CD4-positive, alpha-beta memory T cell (primary cell): ENCODE results near the gene PCED1A. TPM values are rescaled to one million over a fixed set of nuclear protein-coding genes. Genes with fewer than 3 reads are reported as not detected.
"Not testable (repeated sequence)": the region's sequence is repeated elsewhere in the genome, so short reads cannot be mapped to it uniquely, and the experiment has no call there.

Experiments
- CTCF ChIA-PET: fragments of 350-600 bp; sonication (Branson Sonifier 250); formaldehyde crosslinking; loops from one replicate; lab custom pipeline; 2021; ENCODE audit warnings: inconsistent platforms; ENCODE audit not compliant: partially characterized antibody; lab: Charles Lee
- POLR2A ChIA-PET: fragments of 350-600 bp; sonication (Branson Sonifier 250); formaldehyde crosslinking; loops from one replicate; lab custom pipeline; 2021; ENCODE audit not compliant: partially characterized antibody; lab: Charles Lee
- DNase-seq, 5 donors: peaks; one replicate each; pipeline versions ENCODE4 v3.0.0 to v3.0.0-alpha.2; 2020 to 2022; ENCODE audit warnings: mixed read lengths in 1 of 5
- H3K27ac ChIP-seq: one replicate; pipeline ENCODE4 v1.7.0; 2013; ENCODE audit warnings: low read depth, low read length
- H3K27me3 ChIP-seq: 2 replicates; pipeline ENCODE4 v1.7.0; 2013; ENCODE audit warnings: mild to moderate bottlenecking, low read length, moderate library complexity; ENCODE audit not compliant: insufficient read depth
- H3K36me3 ChIP-seq: 2 replicates; pipeline ENCODE4 v1.7.0; 2013; ENCODE audit warnings: mild to moderate bottlenecking, low read length, moderate library complexity; ENCODE audit not compliant: insufficient read depth
- H3K4me1 ChIP-seq: 2 replicates; pipeline ENCODE4 v1.7.0; 2013; ENCODE audit warnings: mild to moderate bottlenecking, low read length, moderate library complexity; ENCODE audit not compliant: insufficient read depth
- H3K4me3 ChIP-seq, 2 donors: one replicate each; pipeline ENCODE4 v1.7.0; 2013; ENCODE audit warnings: low read length in 2 of 2, mild to moderate bottlenecking in 1 of 2
- H3K9me3 ChIP-seq, 2 donors: one replicate each; pipeline ENCODE4 v1.7.0; 2013; ENCODE audit warnings: low read length in 2 of 2, control low read depth in 1 of 2; ENCODE audit not compliant: control insufficient read depth in 1 of 2
- H3K27ac Mint-ChIP-seq, 7 donors: one replicate each; pipeline ENCODE4 v1.8.0; 2020 to 2021; ENCODE audit warnings: mixed read lengths in 7 of 7, mild to moderate bottlenecking in 6 of 7, inconsistent platforms in 3 of 7, moderate library complexity in 3 of 7
- H3K27me3 Mint-ChIP-seq, 2 donors: one replicate each; pipeline ENCODE4 v1.8.0; 2020 to 2021; ENCODE audit warnings: mixed read lengths in 2 of 2
- H3K36me3 Mint-ChIP-seq, 2 donors: one replicate each; pipeline ENCODE4 v1.8.0; 2020 to 2021; ENCODE audit warnings: mixed read lengths in 2 of 2, inconsistent platforms in 1 of 2, mild to moderate bottlenecking in 1 of 2
- H3K4me1 Mint-ChIP-seq, 4 donors: one replicate each; pipeline ENCODE4 v1.8.0; 2020 to 2021; ENCODE audit warnings: mixed read lengths in 4 of 4, mild to moderate bottlenecking in 1 of 4
- H3K4me3 Mint-ChIP-seq, 8 donors: one replicate each; pipeline ENCODE4 v1.8.0; 2020 to 2021; ENCODE audit warnings: mixed read lengths in 8 of 8, mild to moderate bottlenecking in 7 of 8, moderate library complexity in 6 of 8, inconsistent platforms in 3 of 8
- H3K9me3 Mint-ChIP-seq, 8 donors: one replicate each; pipeline ENCODE4 v1.8.0; 2020 to 2021; ENCODE audit warnings: mixed read lengths in 8 of 8, mild to moderate bottlenecking in 5 of 8, inconsistent platforms in 3 of 8, moderate library complexity in 1 of 8
- intact Hi-C: fragments of 100-400 bp; cut with micrococcal nuclease; formaldehyde crosslinking; loops from one replicate; pipeline ENCODE4 v1.15.1; 2023
- polyA plus RNA-seq, 2 donors: library from polyadenylated mRNA; unstranded; fragments of 300-500 nt; fragmentation: Illumina TruSeq; gene quantifications; one replicate each; pipeline ENCODE4 v1.2.3, GENCODE V29; 2021
- total RNA-seq, 2 experiments: library from RNA; stranded (reverse); gene quantifications; one replicate each; pipeline ENCODE4 v1.2.3, GENCODE V29; 2021

The PCED1A gene
- total and polyA plus RNA-seq, 4 experiments from 2014 or later = 17.9 to 83.1 (median 50.5) TPM

- peaks cover 0 to 4% of the 10 kb centered on the region in 2 donors for H3K9me3 ChIP-seq
- H3K27ac ChIP-seq = no peak overlapping the region
- no peak overlapping the region for H3K4me3 Mint-ChIP-seq
- peaks cover 15 to 30% of the 10 kb centered on the region in 2 donors for H3K27me3 Mint-ChIP-seq
- H3K36me3 ChIP-seq = no peaks in the 10 kb centered on the region
- H3K27ac Mint-ChIP-seq = no peak overlapping the region
- intact Hi-C loops = no loop called here
- ChIA-PET CTCF (no interaction called here), POLR2A (no interaction called here)
- H3K4me1 Mint-ChIP-seq = peaks cover 0 to 8% (median 5%) of the 10 kb centered on the region in 4 donors
- no peak overlapping the region for H3K4me3 ChIP-seq
- DNase-seq = no peak
- H3K9me3 Mint-ChIP-seq = peaks cover 0 to 17% (median 9%) of the 10 kb centered on the region in 8 donors
- peaks cover 2% of the 10 kb centered on the region for H3K27me3 ChIP-seq
- peaks cover 0 to 3% of the 10 kb centered on the region in 2 donors for H3K36me3 Mint-ChIP-seq
- H3K4me1 ChIP-seq = no peaks in the 10 kb centered on the region
Measured at GRCh38 chr20:2815242-2815900, 25.1 kb downstream of the PCED1A start.

- no peaks in the 10 kb centered on the region for H3K4me1 ChIP-seq
- DNase-seq = no peak
- peaks cover 0 to 4% of the 10 kb centered on the region in 2 donors for H3K9me3 ChIP-seq
- H3K36me3 Mint-ChIP-seq = peaks cover 0 to 3% of the 10 kb centered on the region in 2 donors
- POLR2A ChIA-PET = no interaction called here
- H3K4me3 Mint-ChIP-seq = no peak within 1 kb of the TSS
- no peak within 1 kb of the TSS for H3K27ac ChIP-seq
- H3K36me3 ChIP-seq = no peaks in the 10 kb centered on the region
- intact Hi-C loops = no loop called here
- peaks cover 0 to under 1% (median under 1%) of the 10 kb centered on the region in 4 donors for H3K4me1 Mint-ChIP-seq
- H3K27me3 Mint-ChIP-seq = peaks cover 12 to 26% of the 10 kb centered on the region in 2 donors
- CTCF ChIA-PET = no interaction called here
- peak within 1 kb of the TSS in 1 of 7 donors; percentile 70 for H3K27ac Mint-ChIP-seq
- H3K4me3 ChIP-seq = no peak within 1 kb of the TSS
- H3K27me3 ChIP-seq = no peaks in the 10 kb centered on the region
- peaks cover 0 to 17% (median 9%) of the 10 kb centered on the region in 8 donors for H3K9me3 Mint-ChIP-seq
Measured at GRCh38 chr20:2814587-2815051, 25.8 kb downstream of the PCED1A start, which contains the start of gene C20orf141. C20orf141 (plus strand) TSS chr20:2814987; CDS start chr20:2815185, 198 bp downstream.

- Histone ChIP-seq H3K27me3 (no peaks in the 10 kb centered on the region), H3K27ac (no peak overlapping the region), H3K4me3 (no peak overlapping the region), H3K9me3 (peaks cover 0 to 4% of the 10 kb centered on the region in 2 donors), H3K4me1 (no peaks in the 10 kb centered on the region), H3K36me3 (no peaks in the 10 kb centered on the region)
- ChIA-PET CTCF (no interaction called here), POLR2A (no interaction called here)
- Mint-ChIP-seq H3K27ac (no peak overlapping the region), H3K36me3 (peaks cover 0 to 3% of the 10 kb centered on the region in 2 donors), H3K9me3 (peaks cover 0 to 17% (median 9%) of the 10 kb centered on the region in 8 donors), H3K4me3 (no peak overlapping the region), H3K27me3 (peaks cover 13 to 26% of the 10 kb centered on the region in 2 donors), H3K4me1 (peaks cover 0 to under 1% (median under 1%) of the 10 kb centered on the region in 4 donors)
- DNase-seq = no peak
- intact Hi-C loops = no loop called here
Measured at GRCh38 chr20:2814076-2814475, 26.4 kb downstream of the PCED1A start.

DNA sequence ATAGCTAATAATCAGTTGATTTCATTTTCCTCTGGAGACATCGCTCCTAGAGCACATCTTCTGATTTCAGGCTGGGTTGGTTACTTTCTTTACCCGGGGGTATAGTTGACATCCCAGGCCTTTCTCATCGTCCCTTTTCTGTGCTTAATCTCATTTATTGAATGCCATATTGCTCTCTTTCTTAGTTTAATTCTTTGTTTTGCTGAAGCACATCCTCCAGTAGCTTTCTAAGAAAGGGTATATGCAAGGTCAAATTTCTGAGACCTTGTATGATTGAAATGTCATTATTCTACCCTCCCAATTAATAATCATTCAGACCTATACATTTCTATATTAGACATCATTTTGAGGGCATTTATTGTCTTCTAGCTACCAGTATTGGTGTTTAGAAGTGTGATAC is 28.3 kb downstream of the PCED1A start:
- peaks cover 0 to 3% of the 10 kb centered on the region in 2 donors for H3K36me3 Mint-ChIP-seq

DNA sequence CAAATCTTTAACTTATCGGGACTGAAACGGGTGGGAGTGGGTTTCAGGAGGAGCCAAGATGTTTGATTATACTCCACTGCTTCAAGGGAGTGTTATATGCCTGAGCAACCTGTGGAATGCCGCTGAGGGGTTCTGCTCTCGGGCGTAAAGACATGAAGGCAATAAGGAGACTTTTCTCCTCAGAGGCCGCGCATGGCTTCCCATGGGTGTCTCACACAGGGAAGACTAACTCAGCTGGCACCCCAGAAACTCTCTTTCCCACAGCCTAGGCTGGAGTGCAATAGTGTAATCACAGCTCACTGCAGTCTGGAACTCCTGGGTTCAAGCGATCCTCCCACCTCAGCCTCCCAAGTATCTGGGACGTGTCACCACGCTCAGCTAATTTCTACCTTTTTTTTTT is 30.8 kb downstream of the PCED1A start:
- Mint-ChIP-seq H3K9me3 (peaks cover 0 to 17% (median 9%) of the 10 kb centered on the region in 8 donors), H3K36me3 (peaks cover 0 to 3% of the 10 kb centered on the region in 2 donors), H3K4me3 (no peak overlapping the region), H3K27me3 (peaks cover 26 to 44% of the 10 kb centered on the region in 2 donors), H3K27ac (no peak overlapping the region), H3K4me1 (peaks cover 0 to 4% (median under 1%) of the 10 kb centered on the region in 4 donors)
- Histone ChIP-seq H3K27me3 (no peaks in the 10 kb centered on the region), H3K9me3 (peaks cover 0 to 4% of the 10 kb centered on the region in 2 donors), H3K36me3 (no peaks in the 10 kb centered on the region), H3K4me1 (no peaks in the 10 kb centered on the region), H3K4me3 (no peak overlapping the region), H3K27ac (no peak overlapping the region)
- intact Hi-C loops = no loop called here
- POLR2A ChIA-PET = no interaction called here
- DNase-seq = no peak
- CTCF ChIA-PET = no interaction called here

More for the DNA sequence above, 28.3 kb downstream of the PCED1A start:
- no peaks in the 10 kb centered on the region for H3K27me3 ChIP-seq
- Mint-ChIP-seq H3K4me3 (no peak overlapping the region), H3K27ac (no peak overlapping the region), H3K9me3 (peaks cover 0 to 17% (median 9%) of the 10 kb centered on the region in 8 donors), H3K27me3 (peaks cover 19 to 31% of the 10 kb centered on the region in 2 donors), H3K4me1 (peaks cover 0 to 4% (median under 1%) of the 10 kb centered on the region in 4 donors)
- POLR2A ChIA-PET = no interaction called here
- H3K36me3 ChIP-seq = no peaks in the 10 kb centered on the region
- H3K9me3 ChIP-seq = peaks cover 0 to 4% of the 10 kb centered on the region in 2 donors
- no peak overlapping the region for H3K4me3 ChIP-seq
- no peaks in the 10 kb centered on the region for H3K4me1 ChIP-seq
- CTCF ChIA-PET = no interaction called here
- H3K27ac ChIP-seq = no peak overlapping the region
- DNase-seq = no peak
- intact Hi-C loops = no loop called here

- H3K27me3 ChIP-seq, H3K4me3 ChIP-seq, H3K27ac Mint-ChIP-seq, H3K27ac ChIP-seq, H3K9me3 ChIP-seq, CTCF ChIA-PET, H3K4me1 Mint-ChIP-seq, intact Hi-C loops, H3K36me3 Mint-ChIP-seq, H3K36me3 ChIP-seq, DNase-seq, H3K4me3 Mint-ChIP-seq, H3K4me1 ChIP-seq: not testable (repeated sequence)
- Mint-ChIP-seq H3K9me3 (peaks cover 0 to 17% (median 8%) of the 10 kb centered on the region in 8 donors), H3K27me3 (peaks cover 35 to 48% of the 10 kb centered on the region in 2 donors)
- POLR2A ChIA-PET = interaction anchor here (0.6 kb wide), 1 partner anchor 14 kb away, joined by 3 read pairs; no protein-coding TSS in a partner anchor
Measured at GRCh38 chr20:2807929-2808328, 32.5 kb downstream of the PCED1A start.

DNA sequence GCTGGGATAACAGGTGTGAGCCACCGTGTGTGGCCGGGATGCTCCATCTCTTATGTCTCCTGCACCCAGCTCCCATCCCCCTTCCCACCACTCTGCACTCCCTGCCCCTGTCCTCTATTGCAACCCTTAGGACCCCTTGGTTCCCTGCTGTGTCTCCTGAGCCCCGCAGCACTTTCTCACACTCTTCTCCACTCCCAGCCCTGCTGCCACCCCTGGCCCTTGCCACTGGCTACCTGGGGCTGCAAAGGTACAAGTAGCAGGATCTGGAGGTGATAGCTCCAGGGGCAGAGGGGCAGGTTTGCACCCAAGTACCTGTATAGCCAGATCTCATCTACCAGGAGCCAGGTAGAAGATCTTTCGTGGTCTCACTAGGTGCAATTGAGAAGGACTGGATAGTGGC is 33.4 kb downstream of the PCED1A start:
- no peak for DNase-seq
- Histone ChIP-seq H3K27me3 (no peaks in the 10 kb centered on the region), H3K4me1 (no peaks in the 10 kb centered on the region), H3K9me3 (no peaks in the 10 kb centered on the region), H3K36me3 (no peaks in the 10 kb centered on the region), H3K4me3 (no peak overlapping the region), H3K27ac (no peak overlapping the region)
- no peaks in the 10 kb centered on the region for H3K36me3 Mint-ChIP-seq
- H3K4me1 Mint-ChIP-seq = peaks cover 0 to 9% (median 3%) of the 10 kb centered on the region in 4 donors
- ChIA-PET POLR2A (no interaction called here), CTCF (no interaction called here)
- H3K27me3 Mint-ChIP-seq = peaks cover 36 to 49% of the 10 kb centered on the region in 2 donors
- H3K27ac Mint-ChIP-seq = no peak overlapping the region
- intact Hi-C loops = no loop called here
- peaks cover 0 to 10% (median 2%) of the 10 kb centered on the region in 8 donors for H3K9me3 Mint-ChIP-seq
- H3K4me3 Mint-ChIP-seq = no peak overlapping the region
